Measurements from ENCODE around the gene USP40.

DNA sequence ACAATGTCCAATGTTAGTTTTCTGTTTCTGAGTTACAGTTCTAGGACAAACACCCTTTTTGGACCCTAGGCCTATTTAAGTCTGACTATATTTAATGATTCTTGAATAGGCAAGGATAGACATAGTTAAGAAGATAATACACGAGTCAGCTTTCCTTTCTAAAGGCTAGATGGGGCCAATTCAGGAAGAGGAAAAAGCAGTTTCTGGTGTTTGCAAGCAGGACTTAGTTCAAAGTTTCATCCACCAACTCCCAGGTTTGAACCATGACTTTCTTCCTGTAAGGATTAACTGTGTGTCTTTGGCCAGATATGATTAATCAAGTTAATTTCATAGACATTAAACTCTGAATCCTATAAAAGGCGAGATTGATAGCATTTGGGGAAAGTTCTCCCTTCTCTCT is 66.7 kb downstream of the USP40 start:
- TF ChIP-seq GATA2 (IDR thresholded peaks at IDR 0.05; ENCODE audit: low read depth, low read length) = no peak
- no peak for TF ChIP-seq GATA3 (IDR thresholded peaks at IDR 0.05; ENCODE audit: low read depth, low read length)

Data from SH-SY5Y (cell line).